Smooth muscle cell (in vitro differentiated cells): ENCODE results near the gene NLGN1. TPM values are rescaled to one million over a fixed set of nuclear protein-coding genes. Genes with fewer than 3 reads are reported as not detected.

Experiments
- DNase-seq: peaks from one replicate; lab custom pipeline; 2025; ENCODE audit not compliant: unreplicated experiment; lab: John Stamatoyannopoulos, UW
- H2AFZ ChIP-seq: fragments of 200-600 bp; sonication (generic); 2 replicates; pipeline ENCODE4 v1.6.0; 2016; ENCODE audit warnings: antibody characterized with exemption, low read depth, mild to moderate bottlenecking
- H3F3A ChIP-seq: fragments of 200-600 bp; sonication (generic); 2 replicates; pipeline ENCODE4 v1.6.0; 2017; ENCODE audit warnings: antibody characterized with exemption, low read depth
- H3K27ac ChIP-seq: fragments of 200-600 bp; sonication (generic); 2 replicates; pipeline ENCODE4 v1.5.1; 2016; ENCODE audit warnings: low read depth, mild to moderate bottlenecking
- H3K27me3 ChIP-seq: fragments of 200-600 bp; sonication (generic); 2 replicates; pipeline ENCODE4 v1.6.1; 2016; ENCODE audit warnings: low read depth, mild to moderate bottlenecking
- H3K36me3 ChIP-seq: fragments of 200-600 bp; sonication (generic); 2 replicates; pipeline ENCODE4 v1.5.1; 2016; ENCODE audit warnings: low read depth
- H3K4me1 ChIP-seq: fragments of 200-600 bp; sonication (generic); 2 replicates; pipeline ENCODE4 v1.5.1; 2016; ENCODE audit warnings: low read depth
- H3K4me2 ChIP-seq: fragments of 200-600 bp; sonication (generic); 2 replicates; pipeline ENCODE4 v1.6.0; 2016; ENCODE audit warnings: mild to moderate bottlenecking
- H3K4me3 ChIP-seq: fragments of 200-600 bp; sonication (generic); 2 replicates; pipeline ENCODE4 v1.5.1; 2016; ENCODE audit warnings: mild to moderate bottlenecking
- H3K79me2 ChIP-seq: fragments of 200-600 bp; sonication (generic); 2 replicates; pipeline ENCODE4 v1.6.0; 2016; ENCODE audit warnings: low read depth, mild to moderate bottlenecking
- H3K9ac ChIP-seq: fragments of 200-600 bp; sonication (generic); 2 replicates; pipeline ENCODE4 v1.6.0; 2016; ENCODE audit warnings: low read depth
- H3K9me3 ChIP-seq: fragments of 200-600 bp; sonication (generic); replicated peaks from 2 replicates; pipeline ENCODE4 v1.5.1; 2016; ENCODE audit warnings: low read depth
- H4K20me1 ChIP-seq: fragments of 200-600 bp; sonication (generic); 2 replicates; pipeline ENCODE4 v1.6.0; 2016; ENCODE audit warnings: low read depth
- CTCF ChIP-seq: fragments of 200-600 bp; sonication (generic); IDR thresholded peaks from 2 replicates; pipeline ENCODE4 v1.5.1; 2017; ENCODE audit warnings: borderline replicate concordance, mild to moderate bottlenecking, antibody characterized with exemption; ENCODE audit not compliant: insufficient read depth, poor library complexity, severe bottlenecking
- WGBS: methylation state at CpG from one replicate; pipeline ENCODE4 v1.1.7; 2016; ENCODE audit warnings: low lambda C conversion rate; 5-methylcytosine and 5-hydroxymethylcytosine counted together
- polyA plus RNA-seq: library from polyadenylated mRNA; unstranded; fragments of >200 nt; fragmentation: Nextera tagmentation; extraction: Ambion mirVana; gene quantifications from 2 replicates; pipeline ENCODE4 v1.2.1, GENCODE V29; 2016
- total RNA-seq: library from RNA; depleted of rRNA; stranded (reverse); fragments of >200 nt; gene quantifications from 2 replicates; pipeline ENCODE4 v1.2.3, GENCODE V29; 2014

NLGN1 gene
- total and polyA plus RNA-seq, 2 experiments from 2014 or later, result 0.04 TPM; not detected in 1

GRCh38 chr3:173826416-173826815 is 428.9 kb downstream of the NLGN1 start:
- H3K27ac ChIP-seq, result no peak overlapping the region
- no peak for DNase-seq
- H3K9me3 ChIP-seq, result no peaks in the 10 kb centered on the region
- no peaks in the 10 kb centered on the region for H4K20me1 ChIP-seq
- no peaks in the 10 kb centered on the region for H3K79me2 ChIP-seq
- peaks cover 9% of the 10 kb centered on the region for H3K4me1 ChIP-seq
- no peak overlapping the region for H3K4me3 ChIP-seq
- no peaks in the 10 kb centered on the region for H3F3A ChIP-seq
- no peak overlapping the region for H3K9ac ChIP-seq
- no peaks in the 10 kb centered on the region for H3K27me3 ChIP-seq
- WGBS, result 65% methylated on average over 6 of the region's 6 CpGs
- no peak overlapping the region for H2AFZ ChIP-seq
- no peak for TF ChIP-seq CTCF
- no peaks in the 10 kb centered on the region for H3K36me3 ChIP-seq
- H3K4me2 ChIP-seq, result peak overlapping the region; percentile 52

GRCh38 chr3:173826901-173827609 is 429.5 kb downstream of the NLGN1 start:
- no peaks in the 10 kb centered on the region for H3K36me3 ChIP-seq
- no peaks in the 10 kb centered on the region for H3K9me3 ChIP-seq
- H2AFZ ChIP-seq, result no peak overlapping the region
- no peak overlapping the region for H3K4me3 ChIP-seq
- 18% methylated on average over 3 of the region's 3 CpGs for WGBS
- H3K27me3 ChIP-seq, result no peaks in the 10 kb centered on the region
- TF ChIP-seq CTCF, result no peak
- no peak for DNase-seq
- no peaks in the 10 kb centered on the region for H4K20me1 ChIP-seq
- no peaks in the 10 kb centered on the region for H3K79me2 ChIP-seq
- H3K4me2 ChIP-seq, result peak overlapping the region; percentile 52
- peaks cover 9% of the 10 kb centered on the region for H3K4me1 ChIP-seq
- H3K9ac ChIP-seq, result no peak overlapping the region
- H3K27ac ChIP-seq, result no peak overlapping the region
- no peaks in the 10 kb centered on the region for H3F3A ChIP-seq

- WGBS, result 93% methylated on average over 4 of the region's 4 CpGs
- DNase-seq, result no peak
- TF ChIP-seq CTCF, result no peak
Observed at GRCh38 chr3:173838644-173839043, 441.1 kb downstream of the NLGN1 start.

GRCh38 chr3:173839859-173840258 is 442.3 kb downstream of the NLGN1 start:
- H3K27me3 ChIP-seq, result no peaks in the 10 kb centered on the region
- no peaks in the 10 kb centered on the region for H4K20me1 ChIP-seq
- H3K9me3 ChIP-seq, result no peaks in the 10 kb centered on the region
- H3F3A ChIP-seq, result no peaks in the 10 kb centered on the region
- H3K9ac ChIP-seq, result no peak overlapping the region
- H3K79me2 ChIP-seq, result no peaks in the 10 kb centered on the region
- H3K4me1 ChIP-seq, result no peaks in the 10 kb centered on the region
- WGBS, result 60% methylated on average over 3 of the region's 3 CpGs
- TF ChIP-seq CTCF, result no peak
- no peak overlapping the region for H2AFZ ChIP-seq
- no peak overlapping the region for H3K27ac ChIP-seq
- H3K36me3 ChIP-seq, result no peaks in the 10 kb centered on the region
- no peak overlapping the region for H3K4me2 ChIP-seq
- no peak for DNase-seq
- H3K4me3 ChIP-seq, result no peak overlapping the region

More at GRCh38 chr3:173838644-173839043, 441.1 kb downstream of the NLGN1 start:
- Histone ChIP-seq H3F3A (no peaks in the 10 kb centered on the region), H2AFZ (no peak overlapping the region), H3K4me1 (no peaks in the 10 kb centered on the region), H3K9ac (no peak overlapping the region), H3K9me3 (no peaks in the 10 kb centered on the region), H3K27me3 (no peaks in the 10 kb centered on the region), H3K4me2 (no peak overlapping the region), H3K36me3 (no peaks in the 10 kb centered on the region), H3K79me2 (no peaks in the 10 kb centered on the region), H3K27ac (no peak overlapping the region), H3K4me3 (no peak overlapping the region), H4K20me1 (no peaks in the 10 kb centered on the region)
